GM21390 (cell line): ENCODE results near the gene CCM2L.
"Not testable (repeated sequence)": the region's sequence is repeated elsewhere in the genome, so short reads cannot be mapped to it uniquely, and the experiment has no call there.

ENCODE experiments used
- ATAC-seq: cut with Tn5 transposase; IDR thresholded peaks from one replicate; pipeline ENCODE4 v1.9.1; 2021; ENCODE audit not compliant: unreplicated experiment

CCM2L gene

DNA sequence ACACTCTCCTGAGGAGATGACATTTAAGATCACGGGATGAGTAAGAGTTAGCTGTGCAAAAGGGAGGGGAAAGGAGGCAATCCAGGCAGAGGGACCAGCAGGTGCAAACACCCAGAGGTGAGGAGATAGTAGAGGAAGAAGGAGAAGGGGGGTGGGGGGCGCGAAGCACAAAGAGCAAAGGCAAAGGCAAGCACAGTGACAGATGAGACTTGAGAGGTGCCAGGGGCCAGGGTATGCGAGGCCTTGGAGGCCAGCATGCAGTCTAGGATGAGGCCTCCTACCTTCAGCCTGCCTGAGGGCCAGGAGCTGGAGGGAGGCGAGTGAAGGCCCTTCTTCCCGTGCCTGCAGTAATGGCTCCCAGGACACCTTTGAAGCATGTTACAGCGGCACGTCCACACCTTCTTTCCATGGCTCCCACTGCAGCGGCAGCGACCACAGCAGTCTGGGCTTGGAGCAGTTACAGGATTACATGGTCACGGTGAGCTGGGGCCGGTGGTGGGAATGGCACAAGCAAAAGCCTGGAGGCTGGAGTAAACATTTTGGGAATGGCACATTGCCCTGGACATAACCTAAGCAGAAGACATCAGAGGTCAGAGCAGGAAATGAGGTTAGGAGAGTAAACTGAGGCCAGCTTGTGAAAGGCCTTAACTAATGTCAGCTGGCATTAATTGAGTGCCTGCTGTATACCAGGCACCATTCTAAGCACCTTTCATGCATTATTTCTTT lies 18.6 kb downstream of the CCM2L start:
- ATAC-seq: no peak

DNA sequence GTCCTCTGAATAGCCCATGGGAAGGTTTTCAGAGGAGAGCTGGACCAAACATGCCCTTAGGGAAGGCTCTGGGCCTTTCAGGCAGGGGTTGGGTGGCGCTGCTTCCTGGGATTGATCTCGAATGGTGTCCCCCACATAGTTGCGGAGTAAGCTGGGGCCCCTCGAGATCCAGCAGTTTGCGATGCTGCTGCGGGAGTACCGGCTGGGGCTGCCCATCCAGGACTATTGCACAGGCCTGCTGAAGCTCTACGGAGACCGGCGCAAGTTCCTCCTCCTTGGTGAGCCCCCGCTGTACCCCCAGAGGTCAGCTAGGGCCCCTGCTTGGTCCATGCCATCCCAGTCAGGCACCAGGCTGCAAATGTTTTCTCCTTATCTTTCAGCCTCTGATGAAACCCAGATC lies 19.3 kb downstream of the CCM2L start:
- ATAC-seq: no peak

DNA sequence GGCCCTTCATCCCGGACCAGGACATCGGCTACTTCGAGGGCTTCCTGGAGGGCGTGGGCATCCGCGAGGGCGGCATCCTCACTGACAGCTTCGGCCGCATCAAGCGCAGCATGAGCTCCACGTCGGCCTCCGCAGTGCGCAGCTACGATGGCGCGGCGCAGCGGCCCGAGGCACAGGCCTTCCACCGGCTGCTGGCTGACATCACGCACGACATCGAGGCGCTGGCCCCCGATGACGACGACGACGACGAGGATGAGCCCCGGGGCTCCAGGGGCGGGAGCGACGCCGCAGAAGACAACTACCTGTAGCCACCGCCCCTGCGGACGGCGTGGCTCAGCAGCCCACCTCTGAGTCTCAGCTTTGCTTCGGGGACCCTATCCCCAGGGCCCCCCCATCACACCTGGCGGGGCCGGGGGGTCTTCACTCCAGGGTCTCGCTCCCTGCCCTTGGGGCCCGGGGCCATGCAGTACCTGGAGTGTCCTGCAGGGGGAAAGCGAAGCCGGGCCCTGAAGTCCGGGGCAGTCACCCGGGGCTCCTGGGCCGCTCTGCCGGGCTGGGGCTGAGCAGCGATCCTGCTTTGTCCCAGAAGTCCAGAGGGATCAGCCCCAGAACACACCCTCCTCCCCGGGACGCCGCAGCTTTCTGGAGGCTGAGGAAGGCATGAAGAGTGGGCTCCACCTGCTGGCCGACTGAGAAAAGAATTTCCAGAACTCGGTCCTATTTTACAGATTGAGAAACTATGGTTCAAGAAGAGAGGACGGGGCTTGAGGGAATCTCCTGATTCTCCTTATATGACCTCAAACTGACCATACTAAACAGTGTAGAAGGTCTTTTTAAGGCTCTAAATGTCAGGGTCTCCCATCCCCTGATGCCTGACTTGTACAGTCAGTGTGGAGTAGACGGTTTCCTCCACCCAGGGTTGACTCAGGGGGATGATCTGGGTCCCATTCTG lies 21.0 kb downstream of the CCM2L start:
- no peak for ATAC-seq

DNA sequence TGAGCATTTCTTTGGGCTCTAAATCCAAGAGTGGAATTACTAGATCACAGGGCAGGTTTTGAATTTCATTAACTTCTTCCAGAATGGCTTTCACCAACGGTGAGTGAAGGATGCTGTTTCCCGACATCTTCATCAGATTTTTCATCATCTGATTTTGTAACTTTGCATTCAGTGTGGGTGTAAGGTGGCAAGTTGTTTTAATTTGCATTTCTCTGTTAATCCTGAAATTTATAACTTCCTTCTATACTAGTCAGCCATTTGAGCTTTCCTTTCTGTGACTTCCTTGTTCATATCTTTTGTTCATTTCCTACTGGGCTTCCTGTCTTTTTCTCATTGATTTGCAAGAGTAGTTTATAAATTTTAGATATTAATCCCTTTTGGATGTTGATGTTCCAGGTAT lies 23.1 kb downstream of the CCM2L start:
- no peak for ATAC-seq

DNA sequence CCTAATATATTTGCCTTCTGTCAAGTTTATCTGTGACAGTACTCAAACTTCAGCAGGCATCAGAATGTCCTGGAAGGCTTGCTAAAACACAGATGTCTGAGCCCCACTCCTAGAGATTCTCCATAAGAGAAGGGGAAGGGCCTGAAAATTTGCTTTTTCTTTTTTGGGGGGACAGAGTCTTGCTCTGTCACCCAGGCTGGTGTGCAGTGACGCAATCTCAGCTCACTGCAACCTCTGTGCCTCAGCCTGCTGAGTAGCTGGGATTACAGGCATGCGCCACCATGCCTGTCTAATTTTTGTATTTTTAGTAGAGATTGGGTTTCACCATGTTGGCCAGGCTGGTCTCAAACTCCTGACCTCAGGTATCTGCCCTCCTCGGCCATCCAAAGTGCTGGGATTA lies 23.5 kb downstream of the CCM2L start:
- not testable (repeated sequence) for ATAC-seq

DNA sequence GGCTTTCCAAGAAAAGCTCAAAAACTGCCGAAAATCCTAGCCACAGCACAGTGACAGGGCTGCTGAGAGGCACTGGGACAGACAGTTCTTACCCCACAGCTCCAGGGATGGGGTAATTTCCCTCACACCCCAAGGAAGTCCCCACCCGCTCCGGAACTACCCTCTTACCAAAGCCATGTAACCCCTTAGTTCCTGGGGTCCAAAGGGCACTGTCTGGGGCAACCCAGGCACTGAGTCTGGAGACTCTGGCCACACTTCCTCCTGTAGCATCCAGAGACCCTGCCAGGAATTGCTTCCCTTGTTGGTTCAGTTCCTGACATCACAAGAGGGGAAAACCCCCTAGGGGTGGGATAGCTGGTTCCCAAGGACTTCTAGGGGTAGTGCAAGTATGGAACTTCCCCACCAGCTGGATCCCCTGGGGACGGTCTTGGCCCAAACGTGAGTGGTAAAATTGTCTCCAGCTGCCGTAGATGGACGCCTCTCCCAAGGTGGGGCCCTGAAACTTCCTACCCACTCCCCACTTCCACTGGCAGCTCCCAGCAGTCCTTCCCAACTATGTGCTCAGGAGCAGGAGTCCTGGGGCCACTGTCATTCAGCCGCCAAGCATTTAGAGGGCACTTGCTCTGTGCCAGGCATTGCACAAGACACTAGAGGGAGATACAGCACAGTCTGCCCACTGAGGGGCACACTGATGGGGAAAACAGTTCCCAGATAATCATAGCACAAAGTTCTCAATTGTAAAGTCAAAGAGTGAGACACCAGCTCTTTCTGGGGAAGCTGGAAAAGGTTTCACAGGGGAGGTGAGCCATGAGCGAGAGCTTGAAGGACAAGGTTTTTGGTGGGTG lies 24.6 kb downstream of the CCM2L start:
- ATAC-seq: no peak

DNA sequence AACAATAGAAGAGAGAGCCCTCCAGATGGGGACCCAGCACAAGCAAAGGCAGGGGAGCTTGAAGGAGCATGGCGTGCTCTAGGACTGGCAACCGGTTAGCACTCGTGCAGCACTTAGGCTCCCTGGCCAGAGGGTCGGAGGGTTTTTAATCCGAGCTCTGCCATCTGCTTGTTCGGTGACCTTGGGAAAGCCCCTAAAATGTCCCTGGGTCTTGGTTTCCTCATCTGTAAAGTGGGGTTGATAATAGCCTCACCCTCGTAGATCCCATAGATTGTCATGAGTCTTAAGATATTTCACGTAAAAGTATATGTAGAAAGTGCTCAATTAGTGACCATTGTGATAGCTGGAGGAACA lies 25.2 kb downstream of the CCM2L start:
- no peak for ATAC-seq

DNA sequence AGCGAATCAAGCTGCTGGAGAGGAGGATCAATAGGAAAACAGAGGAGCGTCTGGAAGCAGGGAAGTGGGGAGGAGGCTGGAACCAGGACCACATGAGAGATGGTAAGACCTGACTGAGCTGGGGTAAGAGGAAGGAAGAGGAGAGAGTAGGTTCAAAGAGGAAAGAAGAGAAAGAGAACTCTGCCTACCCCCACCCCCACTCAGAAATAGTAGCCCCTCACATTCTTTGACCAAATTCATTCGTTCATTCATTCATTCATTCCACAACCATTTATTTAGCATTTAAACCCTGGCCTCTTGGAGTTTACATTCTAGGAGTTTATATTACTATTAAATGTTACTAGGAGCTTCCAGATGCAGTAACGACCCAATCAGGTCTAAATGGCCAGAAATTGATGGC lies 26.0 kb downstream of the CCM2L start:
- ATAC-seq: no peak

DNA sequence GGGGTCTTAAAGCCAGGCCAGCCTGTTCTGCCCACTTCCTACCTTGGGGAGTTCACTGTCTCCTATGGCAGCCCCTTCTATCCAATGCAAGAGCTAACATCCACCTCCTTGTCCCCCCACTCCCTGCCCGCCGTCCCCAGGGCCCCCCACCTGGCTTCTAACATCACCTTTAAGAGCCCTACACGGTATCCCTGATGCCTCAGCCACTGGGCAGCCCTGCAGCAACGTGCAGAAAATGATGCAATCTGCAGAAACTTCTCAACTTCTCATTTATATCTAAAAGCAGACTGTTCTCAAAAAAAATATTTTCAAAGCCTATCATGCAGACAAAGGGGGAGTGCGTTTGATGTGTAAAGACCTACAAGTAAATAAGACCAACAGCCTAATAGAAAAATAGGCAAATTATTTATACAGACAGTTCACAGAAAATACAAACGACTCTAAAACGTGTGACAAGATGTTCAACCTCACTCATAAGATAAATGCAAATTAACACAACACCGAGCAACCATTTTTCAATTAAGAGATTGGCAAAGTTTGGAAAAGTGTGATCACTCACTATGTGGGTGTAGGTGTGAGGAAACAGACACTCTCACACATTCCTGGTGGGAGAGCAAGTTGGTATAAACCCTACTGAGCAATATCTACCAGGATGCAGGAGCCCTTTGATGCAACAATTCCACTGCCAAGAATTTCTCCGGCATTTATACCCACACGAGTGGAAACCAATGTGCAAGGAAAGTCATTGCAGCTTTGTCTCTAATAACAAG lies 26.7 kb downstream of the CCM2L start:
- no peak for ATAC-seq

DNA sequence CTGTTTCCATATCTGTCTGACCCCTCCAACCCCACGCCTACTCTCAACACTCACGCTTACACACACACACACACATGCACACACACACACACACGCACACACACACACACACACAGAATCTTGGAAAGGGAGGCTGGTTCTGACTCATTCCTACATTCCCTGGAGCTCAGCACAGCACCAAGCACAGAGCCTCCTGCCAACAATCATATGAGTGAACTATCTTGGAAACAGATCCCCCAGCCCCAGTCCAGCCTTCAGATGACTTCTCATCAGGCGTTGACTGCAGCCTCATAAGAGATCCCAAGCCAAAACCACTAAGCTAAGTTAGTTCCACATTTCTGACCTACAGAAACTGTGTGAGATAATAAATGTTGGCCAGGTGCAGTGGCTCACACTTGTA lies 27.7 kb downstream of the CCM2L start:
- no peak for ATAC-seq

DNA sequence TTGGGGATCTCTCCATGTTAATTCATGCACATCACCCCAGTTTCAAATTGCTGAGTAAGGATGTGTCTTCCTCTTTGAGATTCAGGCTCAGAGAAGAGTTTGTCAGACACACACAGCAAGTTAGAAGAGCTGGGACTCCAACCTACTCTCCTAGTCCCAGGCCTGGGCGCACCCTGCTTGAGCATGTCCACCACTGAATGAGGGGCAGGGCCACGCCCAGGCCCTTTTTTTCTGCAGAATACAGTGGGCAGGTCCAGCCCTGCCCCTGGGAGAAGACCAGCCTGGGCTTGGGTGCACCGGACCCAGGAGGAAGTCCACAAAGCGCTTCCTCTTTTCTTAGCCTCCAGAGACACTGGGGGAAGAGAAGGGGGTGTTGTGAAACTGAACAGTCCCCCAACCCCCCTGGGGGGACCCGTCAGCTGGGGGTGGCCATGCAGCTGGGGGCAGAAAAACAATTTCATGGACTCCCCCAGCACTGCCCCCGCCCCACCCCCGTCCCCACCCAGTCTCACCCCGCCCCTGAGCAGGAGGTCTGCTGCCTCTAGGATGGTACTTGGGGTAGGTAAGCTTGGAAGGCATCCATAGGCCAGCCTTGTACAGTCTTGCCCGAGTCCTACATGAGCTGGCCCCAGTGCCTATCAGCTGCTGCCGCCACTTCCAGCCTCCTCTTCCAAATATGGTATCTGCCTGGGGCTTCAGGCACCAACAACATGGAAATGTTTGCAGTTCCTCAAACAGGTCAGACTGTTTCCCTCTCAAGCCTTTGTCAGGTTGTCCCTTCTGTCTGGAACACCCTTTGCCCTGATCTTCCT lies 30.1 kb downstream of the CCM2L start:
- ATAC-seq: no peak

DNA sequence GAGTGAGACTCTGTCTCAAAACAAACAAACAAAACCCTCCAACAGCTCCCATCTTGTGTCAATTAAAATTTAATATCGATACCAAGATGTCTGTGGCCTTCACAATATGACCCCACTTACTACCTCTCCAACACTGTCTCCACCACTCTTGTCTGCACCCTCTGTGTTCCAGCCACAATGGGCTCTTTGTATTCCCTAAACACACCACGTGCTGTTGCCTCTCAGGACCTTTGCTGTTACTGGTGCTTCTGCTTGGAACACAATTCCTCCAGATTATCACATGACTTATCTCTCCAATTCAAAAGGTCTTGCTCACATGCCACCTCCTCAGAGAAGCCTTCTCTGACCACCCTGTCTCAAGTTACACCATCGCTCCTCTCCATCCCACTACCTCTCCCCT lies 35.8 kb downstream of the CCM2L start:
- no peak for ATAC-seq

DNA sequence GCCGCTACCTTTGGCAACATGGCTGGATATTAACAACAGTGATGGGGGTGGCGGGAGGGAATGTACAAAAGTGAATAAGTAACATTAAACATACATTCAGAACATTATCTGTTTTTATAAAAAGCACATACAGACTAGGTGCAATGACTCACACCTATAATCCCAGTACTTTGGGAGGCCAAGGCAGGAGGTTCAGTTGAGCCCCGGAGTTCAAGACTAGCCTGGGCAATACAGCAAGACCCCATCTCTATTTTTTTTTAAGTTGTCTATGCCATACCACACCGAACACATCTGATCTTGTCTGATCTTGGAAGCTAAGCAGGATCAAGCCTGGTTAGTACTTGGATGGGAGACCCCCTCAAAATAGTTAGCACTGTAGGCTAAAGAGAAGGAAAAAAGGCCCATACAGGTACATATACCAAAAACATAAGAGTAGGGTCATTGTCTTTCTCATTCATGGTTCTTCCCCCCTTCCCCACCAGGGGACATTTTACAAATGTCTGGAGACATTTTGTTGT lies 40.1 kb downstream of the CCM2L start:
- no peak for ATAC-seq

DNA sequence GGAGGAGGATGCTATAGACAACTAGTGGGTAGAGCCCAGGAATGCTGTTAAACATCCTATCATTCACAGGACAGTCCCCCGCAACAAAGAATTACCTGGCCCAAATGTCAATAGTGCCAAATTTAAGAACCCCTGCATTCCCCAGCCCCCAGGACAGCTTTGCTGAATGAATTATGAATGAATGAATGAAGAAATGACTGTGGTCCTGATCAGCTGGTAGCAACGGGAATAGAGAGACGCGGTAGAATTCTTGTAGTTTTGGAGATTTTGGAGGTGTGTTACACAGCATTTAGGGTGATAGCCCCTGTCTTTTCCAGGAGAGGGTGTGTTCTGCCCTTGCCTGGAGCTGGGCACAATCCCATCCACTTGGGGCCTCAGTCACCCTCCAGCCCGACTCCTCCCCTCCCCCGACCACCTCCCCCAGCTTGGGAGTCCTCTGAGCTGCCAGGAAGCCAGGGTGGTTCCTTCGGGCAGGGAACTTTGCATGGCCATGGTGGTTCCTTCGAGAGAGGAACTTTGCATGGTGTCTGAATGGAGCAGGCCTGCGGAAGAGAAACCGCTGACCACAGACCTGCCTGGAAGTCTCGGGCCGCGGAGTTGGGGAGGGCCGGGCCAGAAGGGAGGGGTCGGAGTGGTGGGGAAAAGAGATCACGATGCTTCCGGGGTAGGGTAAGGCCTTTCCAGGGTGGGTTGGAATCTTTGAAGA lies 40.8 kb downstream of the CCM2L start:
- no peak for ATAC-seq

DNA sequence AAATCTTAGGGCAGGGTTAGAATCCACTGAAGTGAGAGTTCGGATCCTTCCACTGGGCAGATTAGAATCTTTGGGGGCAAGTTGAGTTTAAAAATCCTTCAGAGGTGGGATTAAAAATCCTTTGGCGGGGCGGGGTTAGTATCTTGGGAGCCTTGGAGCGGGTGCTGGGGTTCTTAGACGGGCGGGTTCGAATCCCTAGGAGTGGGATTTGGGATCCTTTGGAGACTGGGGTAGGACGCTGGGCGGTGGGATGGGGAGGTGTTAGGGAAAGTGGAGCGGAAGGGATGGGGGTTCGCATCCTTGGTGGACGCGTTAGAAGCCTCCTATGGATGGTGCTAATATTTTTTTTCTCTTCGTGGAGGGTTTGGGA lies 41.5 kb downstream of the CCM2L start:
- ATAC-seq: no peak

DNA sequence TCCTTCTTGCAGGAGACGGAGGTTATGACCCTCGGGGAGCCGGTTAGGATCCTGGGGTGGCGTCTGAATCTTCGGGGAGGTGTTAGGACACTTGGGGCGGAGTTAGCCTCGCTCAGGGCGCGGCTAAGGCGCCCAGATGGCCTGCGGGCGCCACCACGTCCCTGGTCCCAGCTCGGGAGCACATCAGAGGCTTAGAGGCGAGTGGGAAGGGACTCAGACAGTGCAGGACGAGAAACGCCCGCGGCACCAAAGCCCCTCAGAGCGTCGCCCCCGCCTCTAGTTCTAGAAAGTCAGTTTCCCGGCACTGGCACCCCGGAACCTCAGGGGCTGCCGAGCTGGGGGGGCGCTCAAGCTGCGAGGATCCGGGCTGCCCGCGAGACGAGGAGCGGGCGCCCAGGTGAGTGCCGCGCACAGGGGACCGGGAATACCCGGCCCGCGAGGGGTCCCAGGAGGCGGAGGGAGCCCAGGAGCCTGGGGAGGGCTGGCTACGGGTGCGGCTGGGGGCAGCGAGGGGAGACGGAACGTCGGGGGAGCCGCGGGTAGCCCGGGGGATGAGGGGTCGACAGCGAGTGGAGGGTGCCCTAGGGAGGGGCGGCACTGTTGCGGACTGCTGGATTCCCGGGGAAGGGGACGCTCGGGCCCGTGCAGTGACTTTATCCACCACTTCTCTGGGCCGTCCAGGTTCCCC lies 42.0 kb downstream of the CCM2L start, which contains the start of gene HCK:
TSS of gene HCK (plus strand) at position 153 of the 688 bp plus-strand sequence.
- no peak for ATAC-seq

DNA sequence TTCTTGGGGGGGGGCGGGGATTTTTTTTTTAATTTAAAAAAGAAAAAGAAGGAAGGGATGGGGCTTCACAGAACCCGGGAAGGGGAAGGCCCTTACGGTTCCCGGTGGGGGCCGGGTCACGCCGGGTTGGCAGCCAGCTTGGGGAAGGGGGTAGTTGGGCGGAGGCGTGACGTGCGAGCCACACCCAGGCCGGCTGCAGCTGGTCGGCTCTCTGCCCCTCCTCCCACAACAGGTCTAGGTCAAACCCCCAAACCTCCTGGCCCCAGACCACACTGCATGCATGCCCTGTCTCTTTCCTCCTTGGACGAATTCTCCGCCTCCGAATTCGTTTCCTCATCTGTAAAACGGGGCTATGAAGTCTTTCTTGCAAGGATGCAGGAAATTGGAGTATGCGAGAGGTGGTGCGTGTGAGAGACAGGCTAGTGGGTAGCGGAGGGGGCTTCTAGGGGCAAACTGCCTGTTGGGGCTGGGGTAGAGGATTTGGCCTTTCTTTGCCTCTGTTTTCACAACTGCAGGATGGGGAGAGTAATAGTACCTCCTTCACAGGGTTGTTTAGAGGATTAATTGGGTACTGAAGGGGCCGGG lies 42.6 kb downstream of the CCM2L start:
- no peak for ATAC-seq

DNA sequence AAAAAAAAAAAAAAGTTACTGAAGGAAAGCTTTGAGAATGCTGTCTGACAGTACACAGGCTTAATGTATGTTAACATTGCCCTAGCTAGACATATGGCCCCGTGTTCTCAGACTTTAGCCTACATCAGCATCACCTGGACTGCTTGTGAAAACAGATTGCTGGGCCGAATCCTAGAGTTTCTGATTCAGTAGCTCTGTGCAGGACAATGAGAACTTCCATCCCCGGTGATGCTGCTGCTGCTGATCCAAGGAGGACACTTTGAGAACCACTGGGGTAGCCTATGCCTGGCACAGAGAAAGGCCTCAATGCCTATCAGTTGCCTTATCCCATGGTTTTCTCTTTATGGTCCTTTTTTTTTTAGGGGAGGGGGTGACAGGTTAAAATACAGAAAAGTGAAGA lies 43.4 kb downstream of the CCM2L start:
- no peak for ATAC-seq
